Activated CD8-positive, alpha-beta T cell treated with anti-CD3 and anti-CD28 coated beads, Interleukin-2, amount 10 ng/mL, durations not matched to agents 7 days and 5 days (primary cell): ENCODE measurements around the gene C1orf167. TPM values are rescaled to one million over a fixed set of nuclear protein-coding genes. Genes with fewer than 3 reads are reported as not detected.

Source experiments
- ATAC-seq: fragments of 150-1000 bp; cut with Tn5 transposase; one replicate; pipeline ENCODE4 v1.10.0; 2021; ENCODE audit warnings: moderate library complexity
- CTCF ChIA-PET: fragments of 350-600 bp; sonication (Branson Sonifier 250); formaldehyde crosslinking; loops from one replicate; lab custom pipeline; 2021; ENCODE audit warnings: antibody characterized with exemption; lab: Charles Lee
- POLR2A ChIA-PET: fragments of 350-600 bp; sonication (Branson Sonifier 250); formaldehyde crosslinking; loops from one replicate; lab custom pipeline; 2021; ENCODE audit warnings: antibody characterized with exemption; lab: Charles Lee
- DNase-seq: peaks from one replicate; pipeline ENCODE4 v3.0.0-alpha.2; 2020
- H3K27ac Mint-ChIP-seq: one replicate; pipeline ENCODE4 v1.8.0; 2021; ENCODE audit warnings: mild to moderate bottlenecking, mixed read lengths
- H3K27me3 Mint-ChIP-seq: one replicate; pipeline ENCODE4 v1.8.0; 2021; ENCODE audit warnings: low read depth, mixed read lengths
- H3K36me3 Mint-ChIP-seq: one replicate; pipeline ENCODE4 v1.8.0; 2021; ENCODE audit warnings: low read depth, mixed read lengths
- H3K4me1 Mint-ChIP-seq: one replicate; pipeline ENCODE4 v1.8.0; 2021; ENCODE audit warnings: low read depth, mixed read lengths
- H3K4me3 Mint-ChIP-seq: one replicate; pipeline ENCODE4 v1.8.0; 2021; ENCODE audit warnings: mild to moderate bottlenecking, mixed read lengths
- H3K9me3 Mint-ChIP-seq: one replicate; pipeline ENCODE4 v1.8.0; 2022; ENCODE audit warnings: mixed read lengths; ENCODE audit not compliant: insufficient read depth
- total RNA-seq, 2 experiments: library from RNA; stranded (reverse); gene quantifications; one replicate each; pipeline ENCODE4 v1.2.3, GENCODE V29; 2021

Gene C1orf167
- not detected for total RNA-seq

DNA sequence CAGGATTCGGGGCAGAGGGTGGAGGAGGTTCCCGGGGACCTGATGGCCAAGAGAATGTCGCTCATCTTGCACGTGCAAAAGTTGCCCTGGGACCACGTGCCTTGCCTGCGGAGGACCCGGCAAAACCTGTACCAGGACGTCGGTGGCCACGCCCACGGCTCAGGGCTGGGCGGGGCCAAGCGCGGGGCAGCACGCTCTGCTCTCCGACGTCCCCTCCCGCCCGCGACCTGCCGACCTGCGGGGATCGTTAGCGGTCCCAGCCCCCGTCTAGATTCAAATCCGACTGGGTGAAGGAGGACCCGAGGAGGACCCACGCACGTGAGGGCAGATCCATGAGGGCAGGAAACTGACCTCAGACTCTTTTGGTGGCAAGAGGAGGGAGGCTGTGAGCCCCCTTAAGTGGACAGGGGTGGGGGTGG, at the start of gene C1orf167:
TSS of gene C1orf167 (plus strand) at position 206 of the 419 bp plus-strand sequence. CDS start 2,208 bp downstream, outside the sequence.
- Mint-ChIP-seq H3K4me1 (peaks cover 10% of the 10 kb centered on the region), H3K27ac (no peak within 1 kb of the TSS), H3K9me3 (no peaks in the 10 kb centered on the region), H3K4me3 (no peak within 1 kb of the TSS), H3K36me3 (no peaks in the 10 kb centered on the region), H3K27me3 (peaks cover 23% of the 10 kb centered on the region)
- ATAC-seq, result peak; percentile 80
- ChIA-PET CTCF (no interaction called here), POLR2A (no interaction called here)
- peak; percentile 34 for DNase-seq

GRCh38 chr1:11712285-11712684, 49.7 kb upstream of the C1orf167 start:
- no peak overlapping the region for H3K27ac Mint-ChIP-seq
- ChIA-PET CTCF (no interaction called here), POLR2A (no interaction called here)
- H3K4me1 Mint-ChIP-seq, result peaks cover 7% of the 10 kb centered on the region
- no peak for ATAC-seq
- no peak for DNase-seq
- H3K36me3 Mint-ChIP-seq, result peaks cover 2% of the 10 kb centered on the region
- no peaks in the 10 kb centered on the region for H3K9me3 Mint-ChIP-seq
- peaks cover 4% of the 10 kb centered on the region for H3K27me3 Mint-ChIP-seq
- H3K4me3 Mint-ChIP-seq, result no peak overlapping the region

- POLR2A ChIA-PET, result no interaction called here
- no peaks in the 10 kb centered on the region for H3K36me3 Mint-ChIP-seq
- no peaks in the 10 kb centered on the region for H3K9me3 Mint-ChIP-seq
- ATAC-seq (no peak), DNase-seq (no peak)
- no peak overlapping the region for H3K27ac Mint-ChIP-seq
- peaks cover 7% of the 10 kb centered on the region for H3K4me1 Mint-ChIP-seq
- H3K27me3 Mint-ChIP-seq, result peaks cover 4% of the 10 kb centered on the region
- CTCF ChIA-PET, result interaction anchor here (0.6 kb wide), 1 partner anchor 473 kb away, joined by 3 read pairs; no protein-coding TSS in a partner anchor
- no peak overlapping the region for H3K4me3 Mint-ChIP-seq
Measured at GRCh38 chr1:11713095-11713494, 48.9 kb upstream of the C1orf167 start.

DNA sequence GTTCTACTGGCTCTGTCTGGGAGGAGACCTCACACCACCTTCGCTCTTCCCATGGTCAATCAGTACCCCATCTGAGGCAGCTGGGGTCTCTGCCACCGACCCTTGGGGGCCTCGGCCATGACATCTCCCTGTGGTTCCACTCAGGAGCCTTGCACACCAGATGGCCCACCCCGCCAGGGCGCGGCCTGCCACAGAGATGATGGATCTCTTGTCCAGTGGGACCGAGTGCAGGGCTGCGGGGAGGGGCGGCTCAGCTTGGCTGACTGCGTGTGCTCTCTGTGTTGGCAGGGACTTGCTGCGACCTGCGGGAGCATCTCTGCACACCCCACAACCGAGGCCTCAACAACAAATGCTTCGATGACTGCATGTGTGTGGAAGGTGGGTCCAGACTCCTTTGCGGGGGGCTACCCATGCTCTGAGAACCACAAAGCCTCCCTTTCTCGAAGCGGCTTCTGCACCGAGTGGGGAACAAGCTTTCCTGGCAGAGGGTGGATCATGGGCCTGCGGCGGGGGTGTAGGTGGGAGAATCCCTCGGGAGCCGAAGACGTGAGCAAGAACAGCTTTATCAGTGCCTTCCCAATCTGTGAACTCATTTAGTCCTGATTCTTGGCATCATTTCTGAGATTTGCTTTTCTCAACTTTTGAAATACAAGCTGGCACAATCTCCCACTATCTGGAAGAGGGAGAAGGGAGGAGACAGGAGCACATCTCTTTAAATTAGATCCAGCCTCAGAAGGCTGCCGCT, 47.0 kb upstream of the C1orf167 start:
- CTCF ChIA-PET, result interaction anchor here (1.2 to 3.4 kb wide), 5 partner anchors 10 to 65 kb away, joined by 3 to 12 read pairs (median 6); partner anchors contain the start of gene FBXO6
- Mint-ChIP-seq H3K27me3 (no peaks in the 10 kb centered on the region), H3K27ac (no peak overlapping the region), H3K4me1 (peaks cover 16% of the 10 kb centered on the region), H3K9me3 (no peaks in the 10 kb centered on the region), H3K4me3 (no peak overlapping the region), H3K36me3 (peaks cover 9% of the 10 kb centered on the region)
- POLR2A ChIA-PET, result interaction anchor here (1.5 to 1.6 kb wide), 2 partner anchors 51 to 193 kb away, joined by 3 to 5 read pairs; partner anchors contain the start of gene FBXO6
- ATAC-seq (no peak), DNase-seq (no peak)

GRCh38 chr1:11719313-11720032, 42.5 kb upstream of the C1orf167 start:
- peak; percentile 91 for DNase-seq
- peaks cover 10% of the 10 kb centered on the region for H3K36me3 Mint-ChIP-seq
- H3K4me3 Mint-ChIP-seq, result peak overlapping the region; percentile 66
- H3K9me3 Mint-ChIP-seq, result no peaks in the 10 kb centered on the region
- peaks cover 30% of the 10 kb centered on the region for H3K4me1 Mint-ChIP-seq
- H3K27me3 Mint-ChIP-seq, result no peaks in the 10 kb centered on the region
- peak overlapping the region; percentile 96 for H3K27ac Mint-ChIP-seq
- ChIA-PET POLR2A (interaction anchor here (0.6 to 3.5 kb wide), 18 partner anchors 10 to 659 kb away, joined by 3 to 28 read pairs (median 5); partner anchors contain the start of genes AGTRAP, FBXO2 and FBXO6), CTCF (interaction anchor here (0.6 to 5.0 kb wide), 32 partner anchors 10 to 707 kb away, joined by 3 to 78 read pairs (median 8); partner anchors contain the start of genes AGTRAP, DRAXIN, FBXO2 and FBXO44)
- ATAC-seq, result peak; percentile 95

GRCh38 chr1:11720033-11720376, 42.0 kb upstream of the C1orf167 start:
- peaks cover 35% of the 10 kb centered on the region for H3K4me1 Mint-ChIP-seq
- H3K27me3 Mint-ChIP-seq, result no peaks in the 10 kb centered on the region
- peak overlapping the region; percentile 66 for H3K4me3 Mint-ChIP-seq
- peaks cover 10% of the 10 kb centered on the region for H3K36me3 Mint-ChIP-seq
- POLR2A ChIA-PET, result interaction anchor here (0.6 to 3.5 kb wide), 15 partner anchors 10 to 659 kb away, joined by 3 to 28 read pairs (median 6); partner anchors contain the start of genes AGTRAP, FBXO2 and FBXO6
- no peaks in the 10 kb centered on the region for H3K9me3 Mint-ChIP-seq
- DNase-seq (no peak), ATAC-seq (no peak)
- CTCF ChIA-PET, result interaction anchor here (0.7 to 5.0 kb wide), 30 partner anchors 11 to 683 kb away, joined by 3 to 78 read pairs (median 8); partner anchors contain the start of genes AGTRAP, DRAXIN, FBXO2 and FBXO44
- H3K27ac Mint-ChIP-seq, result peak overlapping the region; percentile 96

- H3K4me1 Mint-ChIP-seq, result peaks cover 40% of the 10 kb centered on the region
- ChIA-PET POLR2A (interaction anchor here (1.4 to 3.5 kb wide), 4 partner anchors 11 to 188 kb away, joined by 3 to 28 read pairs (median 14); partner anchors contain the start of genes AGTRAP and FBXO6), CTCF (interaction anchor here (0.9 to 5.0 kb wide), 12 partner anchors 11 to 683 kb away, joined by 3 to 78 read pairs (median 9); partner anchors contain the start of genes AGTRAP, DRAXIN and FBXO6)
- no peaks in the 10 kb centered on the region for H3K27me3 Mint-ChIP-seq
- H3K9me3 Mint-ChIP-seq, result no peaks in the 10 kb centered on the region
- H3K27ac Mint-ChIP-seq, result peak overlapping the region; percentile 34
- no peak overlapping the region for H3K4me3 Mint-ChIP-seq
- H3K36me3 Mint-ChIP-seq, result peaks cover 12% of the 10 kb centered on the region
- DNase-seq, result no peak
- no peak for ATAC-seq
Measured at GRCh38 chr1:11720525-11720924, 41.5 kb upstream of the C1orf167 start.

DNA sequence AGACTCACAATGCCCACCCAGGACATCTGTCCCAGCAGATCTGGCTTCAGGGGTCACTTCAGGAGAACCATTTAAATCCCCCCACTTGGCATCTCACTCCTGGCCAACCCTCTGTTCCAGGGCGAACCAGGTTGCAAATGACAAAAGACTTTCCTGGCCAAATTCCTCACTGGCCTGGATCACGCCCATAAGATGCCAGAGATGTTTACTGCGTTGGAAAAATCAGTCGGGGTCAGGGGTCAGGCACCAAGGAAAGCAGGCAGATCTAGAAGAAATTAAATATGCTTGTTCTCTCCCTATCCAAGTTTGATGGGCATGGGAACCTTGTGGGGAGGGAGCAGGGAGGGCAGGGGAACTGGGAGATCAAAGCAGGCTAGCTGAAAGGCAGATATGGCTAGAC, 40.7 kb upstream of the C1orf167 start:
- Mint-ChIP-seq H3K27me3 (no peaks in the 10 kb centered on the region), H3K27ac (no peak overlapping the region), H3K4me3 (no peak overlapping the region), H3K36me3 (peaks cover 12% of the 10 kb centered on the region), H3K4me1 (peaks cover 45% of the 10 kb centered on the region), H3K9me3 (no peaks in the 10 kb centered on the region)
- DNase-seq (no peak), ATAC-seq (no peak)
- ChIA-PET POLR2A (interaction anchor here (3.0 to 3.5 kb wide), 2 partner anchors 57 to 187 kb away, joined by 20 to 28 read pairs; partner anchors contain the start of gene FBXO6), CTCF (interaction anchor here (1.5 to 5.0 kb wide), 7 partner anchors 11 to 400 kb away, joined by 3 to 78 read pairs (median 32); partner anchors contain the start of genes AGTRAP and FBXO6)

- DNase-seq (no peak), ATAC-seq (no peak)
- Mint-ChIP-seq H3K4me3 (no peak overlapping the region), H3K36me3 (peaks cover 12% of the 10 kb centered on the region), H3K4me1 (peaks cover 45% of the 10 kb centered on the region), H3K27ac (no peak overlapping the region), H3K27me3 (no peaks in the 10 kb centered on the region), H3K9me3 (no peaks in the 10 kb centered on the region)
- CTCF ChIA-PET, result interaction anchor here (1.1 to 5.0 kb wide), 4 partner anchors 8 to 401 kb away, joined by 3 to 78 read pairs (median 6); partner anchors contain the start of gene FBXO6
- POLR2A ChIA-PET, result interaction anchor here (0.6 to 3.5 kb wide), 2 partner anchors 186 to 615 kb away, joined by 5 to 20 read pairs; no protein-coding TSS in a partner anchor
Measured at GRCh38 chr1:11722538-11722937, 39.5 kb upstream of the C1orf167 start.

- no peak overlapping the region for H3K27ac Mint-ChIP-seq
- H3K36me3 Mint-ChIP-seq, result peaks cover 2% of the 10 kb centered on the region
- H3K27me3 Mint-ChIP-seq, result no peaks in the 10 kb centered on the region
- DNase-seq (no peak), ATAC-seq (no peak)
- POLR2A ChIA-PET, result interaction anchor here (0.8 to 2.5 kb wide), 2 partner anchors 61 to 182 kb away, joined by 5 to 12 read pairs; partner anchors contain the start of gene FBXO6
- no peak overlapping the region for H3K4me3 Mint-ChIP-seq
- CTCF ChIA-PET, result interaction anchor here (1.2 to 2.7 kb wide), 4 partner anchors 23 to 75 kb away, joined by 3 to 11 read pairs (median 5); partner anchors contain the start of gene FBXO6
- peaks cover 49% of the 10 kb centered on the region for H3K4me1 Mint-ChIP-seq
- no peaks in the 10 kb centered on the region for H3K9me3 Mint-ChIP-seq
Measured at GRCh38 chr1:11725616-11726015, 36.4 kb upstream of the C1orf167 start.

DNA sequence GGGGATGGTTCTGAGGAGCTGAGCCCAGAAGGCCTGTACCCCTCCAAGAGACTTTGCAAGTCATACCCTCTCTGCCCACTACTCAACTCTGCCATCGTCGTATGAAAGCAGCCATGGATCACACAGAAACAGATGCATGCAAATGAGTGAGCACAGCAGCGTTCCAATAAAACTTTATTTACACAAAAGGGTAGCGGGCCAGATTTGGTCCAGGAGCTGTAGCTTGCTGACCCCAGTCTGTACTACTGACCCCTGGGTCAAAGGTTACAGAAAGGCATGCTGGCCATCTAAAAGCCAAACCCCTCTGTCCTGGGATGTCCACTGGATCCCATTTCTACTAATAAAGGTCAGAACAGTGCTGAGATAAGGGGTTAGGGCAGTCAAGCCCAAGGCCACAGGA, 34.9 kb upstream of the C1orf167 start:
- Mint-ChIP-seq H3K27ac (no peak overlapping the region), H3K27me3 (no peaks in the 10 kb centered on the region), H3K4me3 (no peak overlapping the region), H3K4me1 (peaks cover 58% of the 10 kb centered on the region), H3K9me3 (no peaks in the 10 kb centered on the region), H3K36me3 (peaks cover 2% of the 10 kb centered on the region)
- CTCF ChIA-PET, result no interaction called here
- ATAC-seq (no peak), DNase-seq (no peak)
- POLR2A ChIA-PET, result interaction anchor here (0.5 to 2.5 kb wide), 2 partner anchors 181 to 1537 kb away, joined by 3 to 12 read pairs; no protein-coding TSS in a partner anchor
